Natural killer cell treated with Interleukin-12 subunit alpha and Interleukin-12 subunit beta and Interleukin-15 and Interleukin-18, amount 100 ng/mL, for 72 hours (primary cell): ENCODE data around the gene COBLL1. TPM values are rescaled to one million over a fixed set of nuclear protein-coding genes. Genes with fewer than 3 reads are reported as not detected.

Source experiments
- ATAC-seq, 2 donors: fragments of 150-1000 bp; cut with Tn5 transposase in 1 of 2; sonication (Bioruptor Pico), chemical (Tn5 transposase) in 1 of 2; 2 replicates each; pipeline ENCODE4 v1.10.0; 2021
- DNase-seq: peaks from one replicate; pipeline ENCODE4 v3.0.0; 2022; ENCODE audit warnings: low spot score
- H3K27ac Mint-ChIP-seq, 2 donors: 1 replicate in 1 of 2; 2 replicates in 1 of 2; pipeline ENCODE4 v1.8.0; 2022; ENCODE audit warnings: mixed read lengths in 2 of 2, mild to moderate bottlenecking in 1 of 2, moderate library complexity in 1 of 2
- H3K27me3 Mint-ChIP-seq, 2 donors: 1 replicate in 1 of 2; 2 replicates in 1 of 2; pipeline ENCODE4 v1.8.0; 2022; ENCODE audit warnings: mixed read lengths in 2 of 2
- H3K36me3 Mint-ChIP-seq: one replicate; pipeline ENCODE4 v1.8.0; 2022; ENCODE audit warnings: mixed read lengths
- H3K4me1 Mint-ChIP-seq, 2 donors: 1 replicate in 1 of 2; 2 replicates in 1 of 2; pipeline ENCODE4 v1.8.0; 2022; ENCODE audit warnings: low read depth in 2 of 2, mixed read lengths in 2 of 2, mild to moderate bottlenecking in 1 of 2
- H3K4me3 Mint-ChIP-seq: one replicate; pipeline ENCODE4 v1.8.0; 2022; ENCODE audit warnings: mixed read lengths
- H3K9me3 Mint-ChIP-seq: 2 replicates; pipeline ENCODE4 v1.8.0; 2022; ENCODE audit warnings: mixed read lengths
- total RNA-seq, 2 donors: library from RNA; stranded (reverse); gene quantifications; one replicate each; pipeline ENCODE4 v1.2.3, GENCODE V29; 2022

Gene COBLL1
- total RNA-seq, 2 donors from 2014 or later: 0.19 to 3.1 TPM

- no peaks in the 10 kb centered on the region for H3K36me3 Mint-ChIP-seq
- H3K4me1 Mint-ChIP-seq: no peaks in the 10 kb centered on the region
- H3K4me3 Mint-ChIP-seq: no peak overlapping the region
- H3K27me3 Mint-ChIP-seq: peaks cover 0 to 2% of the 10 kb centered on the region in 2 donors
- H3K27ac Mint-ChIP-seq: no peak overlapping the region
- H3K9me3 Mint-ChIP-seq: no peaks in the 10 kb centered on the region
- ATAC-seq: no peak
- no peak for DNase-seq
Observed at GRCh38 chr2:164703915-164704706, 137.5 kb downstream of the COBLL1 start.

GRCh38 chr2:164701565-164701964 is 140.1 kb downstream of the COBLL1 start:
- Mint-ChIP-seq H3K36me3 (no peaks in the 10 kb centered on the region), H3K9me3 (no peaks in the 10 kb centered on the region), H3K4me1 (no peaks in the 10 kb centered on the region), H3K4me3 (no peak overlapping the region), H3K27me3 (no peaks in the 10 kb centered on the region), H3K27ac (no peak overlapping the region)
- ATAC-seq (no peak), DNase-seq (no peak)

GRCh38 chr2:164700390-164700789 is 141.2 kb downstream of the COBLL1 start:
- DNase-seq (no peak), ATAC-seq (no peak)
- no peaks in the 10 kb centered on the region for H3K36me3 Mint-ChIP-seq

GRCh38 chr2:164697688-164698461 is 143.7 kb downstream of the COBLL1 start:
- Mint-ChIP-seq H3K4me3 (no peak overlapping the region), H3K27ac (no peak overlapping the region), H3K9me3 (no peaks in the 10 kb centered on the region), H3K4me1 (no peaks in the 10 kb centered on the region), H3K27me3 (no peaks in the 10 kb centered on the region), H3K36me3 (no peaks in the 10 kb centered on the region)
- ATAC-seq (no peak), DNase-seq (no peak)

More at GRCh38 chr2:164700390-164700789, 141.2 kb downstream of the COBLL1 start:
- Mint-ChIP-seq H3K9me3 (no peaks in the 10 kb centered on the region), H3K4me3 (no peak overlapping the region), H3K27me3 (no peaks in the 10 kb centered on the region), H3K27ac (no peak overlapping the region), H3K4me1 (no peaks in the 10 kb centered on the region)

- H3K27ac Mint-ChIP-seq: no peak overlapping the region
- DNase-seq (no peak), ATAC-seq (no peak)
- no peaks in the 10 kb centered on the region for H3K36me3 Mint-ChIP-seq
- no peak overlapping the region for H3K4me3 Mint-ChIP-seq
- no peaks in the 10 kb centered on the region for H3K9me3 Mint-ChIP-seq
- no peaks in the 10 kb centered on the region for H3K27me3 Mint-ChIP-seq
- no peaks in the 10 kb centered on the region for H3K4me1 Mint-ChIP-seq
Observed at GRCh38 chr2:164696634-164697033, 145.0 kb downstream of the COBLL1 start.

- H3K27ac Mint-ChIP-seq: no peak overlapping the region
- no peak for ATAC-seq
- DNase-seq: no peak
- H3K4me1 Mint-ChIP-seq: no peaks in the 10 kb centered on the region
- H3K9me3 Mint-ChIP-seq: no peaks in the 10 kb centered on the region
- H3K27me3 Mint-ChIP-seq: no peaks in the 10 kb centered on the region
- no peaks in the 10 kb centered on the region for H3K36me3 Mint-ChIP-seq
- no peak overlapping the region for H3K4me3 Mint-ChIP-seq
Observed at GRCh38 chr2:164694275-164694695, 147.3 kb downstream of the COBLL1 start.

GRCh38 chr2:164693834-164694233 is 147.8 kb downstream of the COBLL1 start:
- Mint-ChIP-seq H3K4me1 (no peaks in the 10 kb centered on the region), H3K9me3 (no peaks in the 10 kb centered on the region), H3K27me3 (no peaks in the 10 kb centered on the region), H3K27ac (no peak overlapping the region), H3K4me3 (no peak overlapping the region), H3K36me3 (no peaks in the 10 kb centered on the region)
- DNase-seq (no peak), ATAC-seq (no peak)

GRCh38 chr2:164693390-164693789 is 148.2 kb downstream of the COBLL1 start:
- H3K4me3 Mint-ChIP-seq: no peak overlapping the region
- H3K27me3 Mint-ChIP-seq: no peaks in the 10 kb centered on the region
- H3K9me3 Mint-ChIP-seq: no peaks in the 10 kb centered on the region
- no peaks in the 10 kb centered on the region for H3K4me1 Mint-ChIP-seq
- H3K27ac Mint-ChIP-seq: no peak overlapping the region
- no peak for DNase-seq
- ATAC-seq: no peak
- no peaks in the 10 kb centered on the region for H3K36me3 Mint-ChIP-seq

GRCh38 chr2:164692958-164693357 is 148.7 kb downstream of the COBLL1 start:
- ATAC-seq (no peak), DNase-seq (no peak)
- Mint-ChIP-seq H3K4me1 (no peaks in the 10 kb centered on the region), H3K9me3 (no peaks in the 10 kb centered on the region), H3K27ac (no peak overlapping the region), H3K36me3 (no peaks in the 10 kb centered on the region), H3K27me3 (no peaks in the 10 kb centered on the region), H3K4me3 (no peak overlapping the region)

- Mint-ChIP-seq H3K4me3 (no peak overlapping the region), H3K27me3 (no peaks in the 10 kb centered on the region), H3K27ac (no peak overlapping the region), H3K4me1 (no peaks in the 10 kb centered on the region), H3K9me3 (no peaks in the 10 kb centered on the region), H3K36me3 (no peaks in the 10 kb centered on the region)
- ATAC-seq: no peak
- DNase-seq: no peak
Observed at GRCh38 chr2:164692114-164692513, 149.5 kb downstream of the COBLL1 start.

- Mint-ChIP-seq H3K27ac (no peak overlapping the region), H3K27me3 (no peaks in the 10 kb centered on the region), H3K4me1 (no peaks in the 10 kb centered on the region), H3K36me3 (no peaks in the 10 kb centered on the region), H3K4me3 (no peak overlapping the region), H3K9me3 (no peaks in the 10 kb centered on the region)
- ATAC-seq (no peak), DNase-seq (no peak)
Observed at GRCh38 chr2:164691346-164691887, 150.2 kb downstream of the COBLL1 start.

GRCh38 chr2:164690361-164690760 is 151.3 kb downstream of the COBLL1 start:
- Mint-ChIP-seq H3K4me3 (no peak overlapping the region), H3K4me1 (no peaks in the 10 kb centered on the region), H3K27ac (no peak overlapping the region), H3K27me3 (no peaks in the 10 kb centered on the region), H3K9me3 (no peaks in the 10 kb centered on the region), H3K36me3 (no peaks in the 10 kb centered on the region)
- ATAC-seq: no peak
- DNase-seq: no peak

GRCh38 chr2:164688896-164689419 is 152.7 kb downstream of the COBLL1 start:
- Mint-ChIP-seq H3K27me3 (no peaks in the 10 kb centered on the region), H3K9me3 (no peaks in the 10 kb centered on the region), H3K4me1 (no peaks in the 10 kb centered on the region), H3K27ac (no peak overlapping the region), H3K36me3 (no peaks in the 10 kb centered on the region), H3K4me3 (no peak overlapping the region)
- no peak for ATAC-seq
- DNase-seq: no peak

- DNase-seq (no peak), ATAC-seq (no peak)
- Mint-ChIP-seq H3K27me3 (no peaks in the 10 kb centered on the region), H3K9me3 (no peaks in the 10 kb centered on the region), H3K27ac (no peak overlapping the region), H3K4me1 (no peaks in the 10 kb centered on the region), H3K36me3 (no peaks in the 10 kb centered on the region), H3K4me3 (no peak overlapping the region)
Observed at GRCh38 chr2:164681009-164681408, 160.6 kb downstream of the COBLL1 start.
